Measurements from ENCODE around the gene AKAP6. TPM values are rescaled to one million over a fixed set of nuclear protein-coding genes. Genes with fewer than 3 reads are reported as not detected.

AKAP6 gene
- total RNA-seq, 4 donors from 2014 or later, result 4.1 to 34.4 (median 15.3) TPM

DNA sequence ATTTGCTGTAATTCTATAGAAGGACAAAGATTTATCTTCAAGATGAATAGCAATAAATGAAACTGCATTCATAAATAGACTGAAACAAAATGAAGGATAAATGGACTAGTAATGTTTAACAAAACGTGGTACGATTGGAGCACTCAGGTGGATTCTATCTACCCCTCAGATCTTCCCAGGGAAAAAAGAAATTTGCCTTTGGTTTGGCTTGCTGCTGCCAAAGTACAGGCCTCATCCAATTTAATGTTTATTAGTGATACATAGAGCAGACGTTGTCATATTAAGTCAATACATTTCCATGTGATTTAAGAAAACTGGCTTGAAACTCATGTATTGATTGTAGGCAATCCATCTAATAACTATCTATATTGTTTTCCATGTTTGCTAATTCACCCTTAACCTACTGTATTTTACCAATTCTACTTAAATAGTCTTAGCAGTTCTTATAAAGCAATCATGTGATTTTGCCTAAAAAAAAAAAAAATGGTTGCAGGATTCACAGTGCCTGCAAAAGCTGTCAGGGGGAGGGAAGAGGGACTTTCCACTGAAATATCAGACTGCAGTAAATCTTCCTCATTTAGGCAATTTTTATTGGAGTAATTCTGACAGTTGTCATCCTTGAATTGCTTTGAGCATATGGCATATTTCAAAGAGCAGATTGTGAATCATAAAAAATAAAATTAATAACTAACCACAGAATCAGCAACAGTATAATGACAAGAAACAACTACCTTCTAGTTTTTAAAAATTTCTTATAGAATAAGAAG lies 367.4 kb downstream of the AKAP6 start:
- no peak for DNase-seq
- Histone ChIP-seq H3K27me3 (no peaks in the 10 kb centered on the region), H3K4me3 (no peak overlapping the region), H3K36me3 (no peaks in the 10 kb centered on the region), H3K4me1 (no peaks in the 10 kb centered on the region), H3K9me3 (no peaks in the 10 kb centered on the region), H3K27ac (no peak overlapping the region)
- intact Hi-C loops (cut with DNase I; ENCODE audit: low total_unique reads), result no loop called here
- TF ChIP-seq, protein P1, sequence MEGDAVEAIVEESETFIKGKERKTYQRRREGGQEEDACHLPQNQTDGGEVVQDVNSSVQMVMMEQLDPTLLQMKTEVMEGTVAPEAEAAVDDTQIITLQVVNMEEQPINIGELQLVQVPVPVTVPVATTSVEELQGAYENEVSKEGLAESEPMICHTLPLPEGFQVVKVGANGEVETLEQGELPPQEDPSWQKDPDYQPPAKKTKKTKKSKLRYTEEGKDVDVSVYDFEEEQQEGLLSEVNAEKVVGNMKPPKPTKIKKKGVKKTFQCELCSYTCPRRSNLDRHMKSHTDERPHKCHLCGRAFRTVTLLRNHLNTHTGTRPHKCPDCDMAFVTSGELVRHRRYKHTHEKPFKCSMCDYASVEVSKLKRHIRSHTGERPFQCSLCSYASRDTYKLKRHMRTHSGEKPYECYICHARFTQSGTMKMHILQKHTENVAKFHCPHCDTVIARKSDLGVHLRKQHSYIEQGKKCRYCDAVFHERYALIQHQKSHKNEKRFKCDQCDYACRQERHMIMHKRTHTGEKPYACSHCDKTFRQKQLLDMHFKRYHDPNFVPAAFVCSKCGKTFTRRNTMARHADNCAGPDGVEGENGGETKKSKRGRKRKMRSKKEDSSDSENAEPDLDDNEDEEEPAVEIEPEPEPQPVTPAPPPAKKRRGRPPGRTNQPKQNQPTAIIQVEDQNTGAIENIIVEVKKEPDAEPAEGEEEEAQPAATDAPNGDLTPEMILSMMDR (IDR thresholded peaks at IDR 0.05), result no peak
- no peak for TF ChIP-seq POLR2A (IDR thresholded peaks at IDR 0.05)

DNA sequence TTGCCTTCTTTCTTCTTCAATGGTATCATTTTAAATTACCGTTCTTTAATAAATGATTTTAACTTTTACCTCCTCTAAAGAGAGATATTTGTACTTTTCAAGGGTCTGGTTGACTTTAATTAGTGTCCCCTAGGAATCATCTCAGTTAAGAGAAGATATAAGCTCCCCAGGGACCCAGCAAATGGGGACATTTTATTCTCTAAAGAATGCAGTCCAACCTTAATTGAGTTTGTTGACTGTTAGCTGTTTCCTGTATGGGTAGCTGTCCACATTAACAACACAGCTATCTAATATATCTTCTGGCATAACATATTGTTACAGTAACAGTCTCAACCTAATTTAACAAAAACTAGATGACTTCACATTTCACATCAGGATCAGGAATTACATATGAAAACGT lies 368.0 kb downstream of the AKAP6 start:
- Histone ChIP-seq H3K27me3 (no peaks in the 10 kb centered on the region), H3K4me1 (no peaks in the 10 kb centered on the region), H3K27ac (no peak overlapping the region), H3K9me3 (no peaks in the 10 kb centered on the region), H3K4me3 (no peak overlapping the region), H3K36me3 (no peaks in the 10 kb centered on the region)
- no peak for DNase-seq
- TF ChIP-seq, protein P1 (IDR thresholded peaks at IDR 0.05), result no peak
- no peak for TF ChIP-seq POLR2A (IDR thresholded peaks at IDR 0.05)
- intact Hi-C loops (cut with DNase I; ENCODE audit: low total_unique reads), result no loop called here

DNA sequence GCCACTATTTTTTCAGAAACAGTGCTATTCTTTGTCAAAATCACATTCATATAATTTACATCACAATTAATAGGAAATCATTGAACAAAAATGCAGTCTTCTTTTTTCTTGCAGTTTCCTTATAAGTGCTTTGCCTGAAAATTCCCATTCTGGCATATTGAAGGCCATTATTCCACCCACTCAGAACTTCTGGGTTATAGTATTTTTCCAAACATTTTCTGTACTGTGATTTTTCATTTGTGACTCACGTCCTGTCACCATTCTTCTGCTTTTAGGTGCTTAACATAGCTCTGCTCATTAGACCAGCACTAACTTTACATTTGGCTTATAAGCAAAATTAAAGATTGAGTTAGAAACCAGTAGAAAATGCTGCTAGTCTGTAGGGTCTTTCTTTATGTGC lies 368.6 kb downstream of the AKAP6 start:
- Histone ChIP-seq H3K4me1 (peaks cover 0 to 3% of the 10 kb centered on the region in 2 donors), H3K36me3 (no peaks in the 10 kb centered on the region), H3K27me3 (no peaks in the 10 kb centered on the region), H3K27ac (no peak overlapping the region), H3K9me3 (no peaks in the 10 kb centered on the region), H3K4me3 (no peak overlapping the region)
- intact Hi-C loops (cut with DNase I; ENCODE audit: low total_unique reads), result no loop called here
- TF ChIP-seq POLR2A (IDR thresholded peaks at IDR 0.05), result no peak
- TF ChIP-seq, protein P1 (IDR thresholded peaks at IDR 0.05), result no peak
- no peak for DNase-seq

DNA sequence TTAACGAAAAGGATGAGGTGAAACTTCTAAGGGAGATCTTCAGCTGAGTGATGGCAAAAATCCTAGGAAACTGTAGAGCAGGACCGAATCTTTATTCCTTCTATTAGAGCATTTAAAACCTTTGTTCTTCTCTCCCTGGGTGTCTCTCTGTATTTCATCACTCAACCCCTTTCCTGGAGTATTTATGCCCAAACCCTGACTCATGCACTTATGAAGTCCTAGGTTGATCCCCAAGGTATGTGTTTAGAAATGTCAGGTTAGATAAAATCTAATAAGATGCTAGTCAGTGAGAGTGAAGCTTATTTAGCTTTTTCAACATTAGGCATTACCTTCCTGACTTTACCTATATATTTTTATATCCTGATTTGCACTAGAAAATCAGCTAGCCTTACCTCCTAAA lies 369.7 kb downstream of the AKAP6 start:
- no peak for DNase-seq
- Histone ChIP-seq H3K9me3 (no peaks in the 10 kb centered on the region), H3K36me3 (no peaks in the 10 kb centered on the region), H3K27me3 (no peaks in the 10 kb centered on the region), H3K27ac (no peak overlapping the region), H3K4me1 (peaks cover 0 to 4% of the 10 kb centered on the region in 2 donors), H3K4me3 (no peak overlapping the region)
- TF ChIP-seq, protein P1 (IDR thresholded peaks at IDR 0.05), result no peak
- no peak for TF ChIP-seq POLR2A (IDR thresholded peaks at IDR 0.05)
- intact Hi-C loops (cut with DNase I; ENCODE audit: low total_unique reads), result no loop called here

DNA sequence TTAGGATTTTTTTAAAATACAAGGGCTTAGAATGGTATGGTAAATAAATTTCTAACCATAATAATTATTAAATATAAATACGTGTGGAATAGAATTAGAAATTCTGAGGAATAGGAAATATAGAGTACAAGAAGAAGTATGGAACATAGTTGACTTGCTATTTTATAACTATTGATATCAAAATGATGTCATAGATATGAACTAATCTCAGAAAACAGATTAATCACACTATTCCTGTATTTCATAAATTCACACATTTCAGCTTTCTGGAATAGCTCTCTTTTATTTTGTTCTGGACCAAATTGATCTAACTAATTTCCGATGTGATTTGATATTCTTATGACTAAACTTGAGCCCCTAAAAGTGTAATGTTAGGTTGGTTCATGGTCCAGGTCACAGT lies 372.4 kb downstream of the AKAP6 start:
- intact Hi-C loops (cut with DNase I; ENCODE audit: low total_unique reads), result no loop called here
- TF ChIP-seq, protein P1 (IDR thresholded peaks at IDR 0.05), result no peak
- TF ChIP-seq POLR2A (IDR thresholded peaks at IDR 0.05), result no peak
- peak overlapping the region in 1 of 2 donors; percentile 86 for H3K27ac ChIP-seq
- H3K4me3 ChIP-seq, result no peak overlapping the region
- peaks cover 0 to 4% of the 10 kb centered on the region in 2 donors for H3K4me1 ChIP-seq
- H3K36me3 ChIP-seq, result no peaks in the 10 kb centered on the region
- H3K27me3 ChIP-seq, result no peaks in the 10 kb centered on the region
- no peak for DNase-seq
- no peaks in the 10 kb centered on the region for H3K9me3 ChIP-seq
